Upper lobe of left lung (tissue), 6 donors: ENCODE results near the gene VWA8. TPM values are rescaled to one million over a fixed set of nuclear protein-coding genes. Genes with fewer than 3 reads are reported as not detected.

Experiments used
- ATAC-seq, 2 donors: fragments of 200-7000 bp; cut with Tn5 transposase; one replicate each; pipeline ENCODE4 v1.9.1; 2022; ENCODE audit warnings: mild to moderate bottlenecking in 2 of 2, moderate library complexity in 2 of 2; ENCODE audit not compliant: low FRiP score in 2 of 2
- DNase-seq, 2 donors: peaks; one replicate each; pipeline ENCODE4 v3.0.0-alpha.2; 2019 to 2020
- H3K27ac ChIP-seq, 4 donors: fragments of 200-600 bp; sonication (generic); one replicate each; pipeline ENCODE4 v1.5.1; 2016 to 2019
- H3K27me3 ChIP-seq, 4 donors: fragments of 200-600 bp; sonication (generic); one replicate each; pipeline ENCODE4 v1.5.1; 2017 to 2019
- H3K36me3 ChIP-seq, 4 donors: fragments of 200-600 bp; sonication (generic); one replicate each; pipeline ENCODE4 v1.5.1; 2016 to 2019
- H3K4me1 ChIP-seq, 4 donors: fragments of 200-600 bp; sonication (generic); one replicate each; pipeline ENCODE4 v1.5.1; 2018 to 2019
- H3K4me3 ChIP-seq, 4 donors: fragments of 200-600 bp; sonication (generic); one replicate each; pipeline ENCODE4 v1.5.1; 2017 to 2019; ENCODE audit warnings: mild to moderate bottlenecking in 2 of 4, moderate library complexity in 1 of 4
- H3K9me3 ChIP-seq, 4 donors: fragments of 200-600 bp; sonication (generic); one replicate each; pipeline ENCODE4 v1.5.1; 2018 to 2019
- EP300 ChIP-seq, 4 donors: sonication (generic); formaldehyde crosslinking; IDR thresholded peaks; one replicate each; pipeline ENCODE4 v1.5.1; 2017; ENCODE audit warnings: antibody characterized with exemption in 4 of 4, control low read depth in 2 of 4
- POLR2A ChIP-seq, 4 donors: fragments of 450-650 bp; IDR thresholded peaks; one replicate each; pipeline ENCODE4 v1.5.1; 2016 to 2017; ENCODE audit warnings: antibody characterized with exemption in 4 of 4, mild to moderate bottlenecking in 2 of 4
- POLR2AphosphoS5 ChIP-seq, 2 donors: sonication (generic); formaldehyde crosslinking; IDR thresholded peaks; one replicate each; pipeline ENCODE4 v1.5.1; 2017; ENCODE audit warnings: antibody characterized with exemption in 2 of 2
- WGBS, 2 donors: methylation state at CpG; one replicate each; pipeline ENCODE4 v1.1.5; 2017 to 2018; 5-methylcytosine and 5-hydroxymethylcytosine counted together
- total RNA-seq, 6 donors: library from RNA; depleted of rRNA in 4 of 6; stranded (reverse); fragments of >200 nt in 4 of 6; gene quantifications; one replicate each; pipeline versions ENCODE4 v1.1.0 to v1.2.1, GENCODE V29; 2016 to 2021
- TF ChIP-seq, protein P1 (sequence below), 6 experiments: fragments of 450-650 bp in 4 of 6; fragments of 200-600 bp in 2 of 6; sonication (generic) in 2 of 6; IDR thresholded peaks; one replicate each; pipeline ENCODE4 v1.5.1; 2016 to 2019; ENCODE audit warnings: antibody characterized with exemption in 6 of 6
- donor health status: DM: no; HTN: no; CAD: no; lungs with moderate emphysema.
- donor health status: DM: no; HTN: yes; CAD: no; lungs with severe emphysema.

The VWA8 gene
- total RNA-seq, 6 donors from 2014 or later, result 15.0 to 39.8 (median 16.9) TPM

DNA sequence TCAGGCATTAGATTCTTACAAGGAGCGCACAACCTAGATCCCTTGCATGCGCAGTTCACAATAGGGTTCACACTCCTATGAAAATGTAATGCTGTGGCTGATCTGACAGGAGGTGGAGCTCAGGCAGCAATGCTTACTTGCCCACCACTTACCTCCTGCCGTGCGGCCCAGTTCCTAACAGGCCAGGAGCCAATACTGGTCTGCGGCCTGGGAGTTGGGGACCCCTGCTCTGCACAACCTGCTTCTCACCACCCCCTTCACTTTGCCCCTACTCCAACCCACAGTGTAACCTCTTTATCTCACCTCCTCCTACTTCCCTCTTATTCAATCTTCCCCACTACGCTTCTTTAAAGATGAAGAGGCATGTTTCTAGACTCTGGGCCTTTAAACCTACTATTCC lies 263.3 kb downstream of the VWA8 start:
- Histone ChIP-seq H3K27me3 (no peaks in the 10 kb centered on the region), H3K27ac (peak overlapping the region in 2 of 4 donors; percentile 13 to 63)
- ATAC-seq, result no peak

DNA sequence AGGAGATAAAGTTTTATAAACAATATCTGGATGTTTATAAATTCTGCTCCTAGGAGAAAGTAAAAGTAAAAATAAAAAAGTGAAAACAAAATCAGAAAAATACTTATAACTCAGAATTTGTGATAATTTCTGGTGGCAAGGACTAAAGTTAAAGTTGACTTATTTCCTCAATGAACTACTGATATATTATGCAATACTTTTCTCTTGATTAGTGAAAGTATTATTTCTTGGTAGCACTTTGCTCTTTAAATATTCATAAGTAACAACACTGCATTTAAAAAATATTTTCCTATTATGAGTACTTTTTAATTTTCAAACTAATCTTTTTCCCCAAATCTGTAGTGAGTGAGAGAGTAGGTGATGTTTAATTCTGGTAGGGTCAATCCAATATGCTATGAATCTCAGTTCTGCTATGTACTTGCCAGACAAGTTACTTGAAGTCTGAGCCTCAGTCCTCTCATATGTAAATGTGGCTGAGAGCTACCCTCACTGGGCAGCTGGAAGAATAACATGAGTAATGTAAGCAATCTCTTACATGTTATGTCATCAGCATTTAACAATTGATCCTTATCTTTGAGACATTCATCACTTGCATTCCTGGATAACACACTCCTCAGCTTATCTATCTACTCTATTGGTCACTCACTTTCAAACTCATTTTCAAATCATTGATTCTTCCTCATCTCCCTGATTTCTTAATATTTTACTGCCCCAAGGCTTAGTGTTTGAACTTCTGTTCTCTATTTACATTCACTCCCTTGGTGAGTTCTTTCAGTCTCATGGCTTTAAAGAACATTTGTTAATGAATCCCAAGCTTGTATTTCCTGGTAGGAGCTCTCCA lies 264.5 kb downstream of the VWA8 start:
- H3K27ac ChIP-seq, result peak overlapping the region; percentile 1 to 63 (median 27)
- no peaks in the 10 kb centered on the region for H3K27me3 ChIP-seq
- H3K9me3 ChIP-seq, result no peaks in the 10 kb centered on the region
- peak in 1 of 2 donors; percentile 22 for DNase-seq
- ATAC-seq, result peak; percentile 28 to 65
- H3K4me1 ChIP-seq, result peaks cover 22 to 38% (median 35%) of the 10 kb centered on the region in 4 donors
- no peak overlapping the region for H3K4me3 ChIP-seq
- no peaks in the 10 kb centered on the region for H3K36me3 ChIP-seq
- TF ChIP-seq, protein P1, sequence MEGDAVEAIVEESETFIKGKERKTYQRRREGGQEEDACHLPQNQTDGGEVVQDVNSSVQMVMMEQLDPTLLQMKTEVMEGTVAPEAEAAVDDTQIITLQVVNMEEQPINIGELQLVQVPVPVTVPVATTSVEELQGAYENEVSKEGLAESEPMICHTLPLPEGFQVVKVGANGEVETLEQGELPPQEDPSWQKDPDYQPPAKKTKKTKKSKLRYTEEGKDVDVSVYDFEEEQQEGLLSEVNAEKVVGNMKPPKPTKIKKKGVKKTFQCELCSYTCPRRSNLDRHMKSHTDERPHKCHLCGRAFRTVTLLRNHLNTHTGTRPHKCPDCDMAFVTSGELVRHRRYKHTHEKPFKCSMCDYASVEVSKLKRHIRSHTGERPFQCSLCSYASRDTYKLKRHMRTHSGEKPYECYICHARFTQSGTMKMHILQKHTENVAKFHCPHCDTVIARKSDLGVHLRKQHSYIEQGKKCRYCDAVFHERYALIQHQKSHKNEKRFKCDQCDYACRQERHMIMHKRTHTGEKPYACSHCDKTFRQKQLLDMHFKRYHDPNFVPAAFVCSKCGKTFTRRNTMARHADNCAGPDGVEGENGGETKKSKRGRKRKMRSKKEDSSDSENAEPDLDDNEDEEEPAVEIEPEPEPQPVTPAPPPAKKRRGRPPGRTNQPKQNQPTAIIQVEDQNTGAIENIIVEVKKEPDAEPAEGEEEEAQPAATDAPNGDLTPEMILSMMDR (IDR thresholded peaks at IDR 0.05), result no peak
- TF ChIP-seq POLR2AphosphoS5 (IDR thresholded peaks at IDR 0.05), result no peak
- no peak for TF ChIP-seq EP300 (IDR thresholded peaks at IDR 0.05)
- TF ChIP-seq POLR2A (IDR thresholded peaks at IDR 0.05), result no peak

More for the DNA sequence above, 263.3 kb downstream of the VWA8 start:
- Histone ChIP-seq H3K4me3 (no peak overlapping the region), H3K36me3 (no peaks in the 10 kb centered on the region), H3K4me1 (peaks cover 23 to 38% (median 35%) of the 10 kb centered on the region in 4 donors), H3K9me3 (no peaks in the 10 kb centered on the region)
- no peak for TF ChIP-seq POLR2A (IDR thresholded peaks at IDR 0.05)
- no peak for TF ChIP-seq POLR2AphosphoS5 (IDR thresholded peaks at IDR 0.05)
- TF ChIP-seq EP300 (IDR thresholded peaks at IDR 0.05), result no peak
- TF ChIP-seq, protein P1 (IDR thresholded peaks at IDR 0.05), result no peak
- no peak for DNase-seq
- 98% methylated on average over 6 of the region's 6 CpGs for WGBS, 2 donors

DNA sequence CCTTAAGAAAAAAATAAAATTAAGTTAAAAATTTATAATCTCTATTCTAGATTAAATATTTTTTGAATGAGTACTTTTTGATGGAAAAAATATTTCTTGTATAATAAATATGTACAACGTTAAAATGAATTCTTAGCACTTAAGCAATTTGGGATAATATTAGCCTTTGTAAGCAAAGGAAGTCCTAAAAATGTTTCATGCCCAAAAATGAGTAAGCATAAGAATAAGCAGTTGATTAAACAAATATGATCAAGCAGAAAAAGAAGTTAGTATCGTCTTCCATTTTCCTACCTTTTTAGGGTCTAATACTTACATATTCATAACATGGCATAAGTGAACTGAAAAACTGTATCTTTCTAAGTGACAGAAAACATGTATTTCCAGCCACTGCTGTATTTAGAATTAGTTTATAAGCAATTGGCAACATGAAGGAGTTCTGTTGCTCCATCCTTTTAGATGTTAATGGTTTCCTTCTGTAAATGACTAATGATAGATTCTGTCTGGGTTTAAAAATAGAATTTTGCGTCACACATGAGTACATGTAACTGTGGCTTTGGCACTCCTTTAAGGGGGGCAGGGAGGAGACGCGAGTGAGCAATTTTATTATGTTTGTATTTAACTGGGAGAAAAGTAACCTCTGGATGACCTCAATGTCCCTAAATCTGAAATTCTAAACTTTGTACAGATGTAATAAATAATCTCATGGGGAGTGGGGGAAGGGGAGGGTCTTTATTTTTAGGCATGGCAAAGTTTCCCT lies 266.2 kb downstream of the VWA8 start:
- Histone ChIP-seq H3K4me3 (no peak overlapping the region), H3K4me1 (peaks cover 15 to 29% (median 27%) of the 10 kb centered on the region in 4 donors), H3K9me3 (no peaks in the 10 kb centered on the region), H3K36me3 (peaks cover 0 to 6% (median 0%) of the 10 kb centered on the region in 4 donors), H3K27ac (peak overlapping the region in 3 of 4 donors; percentile 1 to 63 (median 37)), H3K27me3 (no peaks in the 10 kb centered on the region)
- DNase-seq (peak in 1 of 2 donors; percentile 52), ATAC-seq (peak; percentile 74 to 94)
- TF ChIP-seq EP300 (IDR thresholded peaks at IDR 0.05), result peak in 1 of 4 donors; percentile 78
- peak in 1 of 2 donors; percentile 50 for TF ChIP-seq POLR2AphosphoS5 (IDR thresholded peaks at IDR 0.05)
- no peak for TF ChIP-seq POLR2A (IDR thresholded peaks at IDR 0.05)
- TF ChIP-seq, protein P1 (IDR thresholded peaks at IDR 0.05), result no peak
- WGBS, 2 donors, result 16 to 20% methylated on average over 5 of the region's 5 CpGs

DNA sequence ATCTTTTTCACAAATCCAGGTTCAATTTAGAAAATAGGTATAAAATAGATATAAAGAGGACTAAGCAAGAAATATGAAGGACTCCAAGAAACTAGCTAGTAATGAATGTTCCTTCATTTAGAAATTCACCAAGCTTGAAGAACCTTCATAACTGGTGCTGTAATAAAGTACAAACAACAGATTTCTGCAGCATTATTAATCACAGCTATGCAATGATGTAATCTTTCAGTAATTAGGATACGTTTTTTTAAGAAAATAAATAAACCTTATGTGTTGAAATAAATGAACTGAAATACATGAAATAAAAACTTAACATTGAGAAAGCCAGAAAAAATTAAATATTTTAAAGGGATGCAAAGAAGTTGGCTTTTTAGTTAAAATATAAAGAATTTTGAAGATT lies 267.5 kb downstream of the VWA8 start:
- no peak for DNase-seq
- no peak overlapping the region for H3K27ac ChIP-seq
- TF ChIP-seq POLR2AphosphoS5 (IDR thresholded peaks at IDR 0.05), result no peak
- no peak for TF ChIP-seq EP300 (IDR thresholded peaks at IDR 0.05)
- TF ChIP-seq POLR2A (IDR thresholded peaks at IDR 0.05), result no peak
- TF ChIP-seq, protein P1 (IDR thresholded peaks at IDR 0.05), result no peak
- H3K4me3 ChIP-seq, result no peak overlapping the region
- H3K36me3 ChIP-seq, result peaks cover 0 to 16% (median 0%) of the 10 kb centered on the region in 4 donors
- no peak for ATAC-seq
- H3K27me3 ChIP-seq, result no peaks in the 10 kb centered on the region
- H3K4me1 ChIP-seq, result peaks cover 15 to 29% (median 27%) of the 10 kb centered on the region in 4 donors
- WGBS, 2 donors, result 76 to 77% methylated on average over 1 of the region's 1 CpG
- no peaks in the 10 kb centered on the region for H3K9me3 ChIP-seq
